ENCODE data around the gene SLC35E2B.
"Not testable (repeated sequence)": the region's sequence is repeated elsewhere in the genome, so short reads cannot be mapped to it uniquely, and the experiment has no call there.

Gene SLC35E2B

DNA sequence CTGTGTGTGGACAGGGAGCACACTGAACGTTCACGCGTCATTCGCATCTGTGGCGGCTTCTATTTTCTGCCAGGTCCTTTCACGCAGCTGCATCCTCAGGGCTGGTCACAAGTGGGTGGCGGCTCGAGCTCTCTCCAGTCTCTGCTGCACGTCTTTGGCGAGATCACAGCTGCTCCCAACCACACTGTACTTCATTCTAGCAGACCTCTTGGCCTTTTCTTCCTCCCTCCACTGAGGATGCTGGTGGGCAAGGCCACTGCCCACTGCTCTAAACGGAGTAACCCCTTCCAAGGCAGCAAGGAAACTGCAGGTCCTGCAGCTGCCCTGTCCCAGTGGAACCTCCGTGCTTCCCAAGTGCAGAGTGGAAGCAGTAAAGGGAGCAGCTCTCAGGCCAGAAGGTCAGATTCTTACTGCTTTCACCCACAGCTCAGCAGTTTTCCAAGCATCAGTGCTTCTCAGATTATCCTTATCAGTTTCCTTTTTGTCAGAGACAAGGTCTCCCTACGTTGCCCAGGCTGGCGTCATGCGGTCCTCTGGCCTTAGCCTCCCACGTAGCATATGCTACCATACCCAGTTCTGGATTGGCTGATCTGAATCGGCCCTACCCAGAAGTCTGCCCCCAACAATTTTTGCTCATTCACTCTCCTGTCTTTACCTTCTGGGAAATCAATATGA, 44.9 kb downstream of the SLC35E2B start:
- not testable (repeated sequence) for DNase-seq (ENCODE audit: low read depth)

DNA sequence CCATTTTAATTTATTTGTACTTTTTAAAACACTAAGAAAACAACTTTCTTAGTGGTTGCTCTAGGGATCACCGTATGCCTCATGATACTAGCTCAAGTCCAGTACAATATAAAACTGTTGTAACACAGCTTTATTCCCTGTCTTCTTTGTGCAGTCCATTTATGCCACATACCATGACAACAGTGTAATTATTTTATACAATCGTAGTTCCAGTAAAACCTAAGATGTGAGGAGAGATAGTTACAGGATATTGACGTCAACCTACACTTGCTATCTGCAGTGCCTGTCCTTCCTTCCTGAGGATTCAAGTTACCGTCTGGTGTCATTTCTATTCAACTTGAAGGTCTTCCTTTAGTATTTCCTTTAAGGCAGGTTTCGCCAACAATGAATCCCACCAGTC, 46.3 kb downstream of the SLC35E2B start:
- not testable (repeated sequence) for DNase-seq (ENCODE audit: low read depth); H3K4me3 ChIP-seq (ENCODE audit: control insufficient read depth, low read depth, low read length)

More for the DNA sequence above, 44.9 kb downstream of the SLC35E2B start:
- H3K4me3 ChIP-seq (ENCODE audit: control insufficient read depth, low read depth, low read length), result not testable (repeated sequence)

GRCh38 chr1:1640711-1641461, 51.7 kb downstream of the SLC35E2B start:
- not testable (repeated sequence) for DNase-seq (ENCODE audit: low read depth); H3K4me3 ChIP-seq (ENCODE audit: control insufficient read depth, low read depth, low read length)

GRCh38 chr1:1640081-1640480, 52.5 kb downstream of the SLC35E2B start:
- not testable (repeated sequence) for H3K4me3 ChIP-seq (ENCODE audit: control insufficient read depth, low read depth, low read length); DNase-seq (ENCODE audit: low read depth)

GRCh38 chr1:1639368-1639767, 53.2 kb downstream of the SLC35E2B start:
- not testable (repeated sequence) for DNase-seq (ENCODE audit: low read depth); H3K4me3 ChIP-seq (ENCODE audit: control insufficient read depth, low read depth, low read length)

GRCh38 chr1:1638528-1638927, 54.1 kb downstream of the SLC35E2B start:
- DNase-seq (ENCODE audit: low read depth); H3K4me3 ChIP-seq (ENCODE audit: control insufficient read depth, low read depth, low read length): not testable (repeated sequence)

DNA sequence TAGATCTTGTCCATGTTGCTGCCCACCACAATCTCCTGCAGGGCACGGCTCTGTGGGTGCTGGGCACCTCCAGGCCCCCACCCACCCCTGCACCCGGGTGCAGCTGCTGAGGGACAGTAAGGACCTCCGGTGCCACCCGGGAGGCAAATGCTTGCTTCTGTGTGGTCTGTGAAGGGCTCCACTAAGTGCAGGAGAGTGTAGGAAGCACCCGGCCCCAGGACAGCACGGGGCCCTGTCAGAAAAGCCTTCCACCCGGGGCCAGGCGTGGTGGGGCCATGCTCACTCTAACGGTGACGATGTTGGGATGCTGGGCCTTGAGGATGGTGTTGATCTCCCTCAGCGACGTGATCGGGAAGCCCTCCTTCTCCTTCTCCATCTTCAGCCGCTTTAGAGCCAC, 55.1 kb downstream of the SLC35E2B start:
- not testable (repeated sequence) for DNase-seq (ENCODE audit: low read depth)

DNA sequence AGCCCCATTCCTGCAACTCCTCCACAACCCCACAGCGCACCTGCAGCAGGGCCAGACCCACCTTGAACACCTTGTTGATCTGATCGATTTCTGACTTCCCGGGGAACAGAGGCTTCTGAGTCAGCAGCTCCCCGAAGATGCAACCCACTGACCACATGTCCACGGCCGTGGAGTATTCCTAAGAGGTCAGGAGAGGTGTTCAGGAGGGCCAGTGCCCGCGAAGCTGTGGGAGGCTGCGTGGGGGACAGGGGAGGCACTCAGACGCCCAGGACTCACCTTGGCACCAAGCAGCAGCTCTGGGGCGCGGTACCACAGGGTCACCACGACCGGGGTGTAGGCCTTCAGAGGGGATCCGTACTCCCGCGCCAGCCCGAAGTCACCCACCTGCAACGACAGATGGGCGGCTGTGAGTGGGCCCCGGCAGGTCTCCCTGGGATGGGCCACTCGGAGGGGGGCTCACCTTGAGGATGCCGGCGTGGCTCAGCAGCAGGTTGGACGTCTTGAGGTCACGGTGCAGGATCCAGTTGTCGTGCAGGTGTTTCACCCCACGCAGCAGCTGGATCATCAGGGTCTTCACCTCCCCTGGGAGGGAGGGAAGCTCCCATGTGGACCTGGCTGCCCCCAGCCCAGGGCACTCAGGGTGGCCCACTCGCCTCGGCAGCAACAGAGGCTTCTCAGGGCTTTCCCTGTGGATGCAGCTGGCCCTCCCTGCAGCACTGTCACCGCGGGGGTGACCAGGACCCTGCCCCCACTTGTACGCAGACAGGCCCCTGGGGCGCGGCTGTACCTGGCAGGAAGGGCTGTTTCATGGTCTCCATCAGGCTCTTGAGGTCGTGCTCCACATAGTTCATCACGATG, 55.7 kb downstream of the SLC35E2B start:
- H3K4me3 ChIP-seq (ENCODE audit: control insufficient read depth, low read depth, low read length); DNase-seq (ENCODE audit: low read depth): not testable (repeated sequence)

More for the DNA sequence above, 55.1 kb downstream of the SLC35E2B start:
- not testable (repeated sequence) for H3K4me3 ChIP-seq (ENCODE audit: control insufficient read depth, low read depth, low read length)

DNA sequence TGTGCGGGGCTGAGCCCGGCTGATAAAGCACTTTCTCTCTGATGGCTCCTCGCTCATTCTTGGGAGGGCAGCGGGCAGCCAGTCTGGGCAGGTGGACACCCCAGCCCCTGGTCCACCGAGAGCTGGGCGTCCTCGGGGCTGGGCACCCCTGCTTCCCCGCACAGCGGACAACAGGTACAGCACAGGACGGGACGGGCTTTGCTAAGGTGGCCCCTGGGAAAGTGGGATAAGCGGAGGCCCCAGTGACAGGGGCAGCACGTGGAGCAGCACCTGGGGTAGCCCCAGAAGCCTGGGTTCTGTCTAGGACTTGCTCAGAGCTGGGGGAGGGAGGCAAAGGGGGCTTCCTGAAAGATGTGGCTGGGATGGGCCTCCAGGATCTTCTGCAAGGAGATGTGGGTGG, 58.0 kb downstream of the SLC35E2B start:
- not testable (repeated sequence) for DNase-seq (ENCODE audit: low read depth); H3K4me3 ChIP-seq (ENCODE audit: control insufficient read depth, low read depth, low read length)

- not testable (repeated sequence) for H3K4me3 ChIP-seq (ENCODE audit: control insufficient read depth, low read depth, low read length); DNase-seq (ENCODE audit: low read depth)
Observed at GRCh38 chr1:1633409-1633808, 59.2 kb downstream of the SLC35E2B start.

- no peak for DNase-seq (ENCODE audit: low read depth)
- no peak within 1 kb of the TSS for H3K4me3 ChIP-seq (ENCODE audit: control insufficient read depth, low read depth, low read length)
- no peak for TF ChIP-seq CTCF (conservative IDR thresholded peaks at IDR 0.05; ENCODE audit: control insufficient read depth, insufficient read depth, low read depth, low read length)
Observed at GRCh38 chr1:1631782-1632420, 60.7 kb downstream of the SLC35E2B start, which contains the start of gene MMP23B. Gene MMP23B (plus strand): TSS chr1:1632173. CDS start chr1:1632219, 46 bp downstream.

Data from fibroblast of mammary gland (primary cell).